Suprapubic skin (tissue), 4 donors: ENCODE results near the gene FCER2.

Experiments used
- CTCF ChIP-seq, 2 donors: fragments of 200-600 bp in 1 of 2; fragments of 450-650 bp in 1 of 2; sonication (generic) in 1 of 2; IDR thresholded peaks; one replicate each; pipeline ENCODE4 v1.5.1; 2016 to 2019; ENCODE audit warnings: antibody characterized with exemption in 2 of 2, mild to moderate bottlenecking in 1 of 2, moderate library complexity in 1 of 2
- POLR2A ChIP-seq, 2 donors: fragments of 450-650 bp; IDR thresholded peaks; one replicate each; pipeline ENCODE4 v1.6.1; 2017; ENCODE audit warnings: antibody characterized with exemption in 2 of 2, mild to moderate bottlenecking in 2 of 2, moderate library complexity in 2 of 2
- POLR2AphosphoS5 ChIP-seq, 3 donors: sonication (generic); formaldehyde crosslinking; IDR thresholded peaks; one replicate each; pipeline ENCODE4 v1.6.1; 2017; ENCODE audit warnings: antibody characterized with exemption in 3 of 3

GRCh38 chr19:7738023-7738422 lies 36.1 kb upstream of the FCER2 start:
- TF ChIP-seq CTCF (IDR thresholded peaks at IDR 0.05) (no peak), POLR2A (IDR thresholded peaks at IDR 0.05) (no peak), POLR2AphosphoS5 (IDR thresholded peaks at IDR 0.05) (no peak)
